Measurements from ENCODE around the gene SLCO1B1.

The SLCO1B1 gene

DNA sequence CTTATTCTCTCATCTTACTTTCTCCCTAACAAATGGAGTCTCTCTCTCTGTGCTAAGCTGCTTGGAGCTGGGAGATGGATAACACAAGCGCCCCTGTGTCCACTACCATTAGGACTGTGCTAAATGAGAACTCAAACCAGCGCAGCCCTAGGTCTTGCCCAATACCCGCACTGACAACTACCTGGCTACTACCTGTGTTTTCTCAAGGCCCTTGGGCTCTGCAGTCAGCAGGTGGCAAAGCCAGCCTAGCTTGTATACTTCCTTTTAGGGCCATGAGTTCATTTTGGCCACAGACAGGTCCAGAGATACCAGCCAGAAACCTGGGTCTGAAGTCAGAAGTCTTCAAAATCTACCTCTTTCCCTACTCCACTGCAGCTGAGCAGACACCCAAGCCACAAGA is 13.0 kb upstream of the SLCO1B1 start:
- Histone ChIP-seq H3K4ac (ENCODE audit: low read depth in 1 of 2, low read length in 2 of 2) (no peak overlapping the region), H3K36me3 (ENCODE audit: control insufficient read depth in 1 of 2, insufficient read depth in 2 of 2, low read depth in 1 of 2, low read length in 2 of 2) (no peaks in the 10 kb centered on the region), H3K9ac (ENCODE audit: low read length) (no peak overlapping the region), H3K4me3 (ENCODE audit: insufficient read depth in 1 of 2, low read depth in 1 of 2, low read length in 2 of 2) (no peak overlapping the region), H4K91ac (ENCODE audit: low read length) (no peak overlapping the region), H2BK15ac (ENCODE audit: low read depth, poor library complexity, severe bottlenecking) (no peak overlapping the region), H2BK12ac (ENCODE audit: low read length in 2 of 2) (no peak overlapping the region), H3K4me2 (ENCODE audit: low read length, poor library complexity, severe bottlenecking) (no peak overlapping the region), H4K8ac (ENCODE audit: low read length) (no peak overlapping the region), H2AK5ac (ENCODE audit: low read length, severe bottlenecking) (peak overlapping the region; percentile 0), H3K23ac (ENCODE audit: low read length in 2 of 2) (no peak overlapping the region), H2AFZ (ENCODE audit: low read depth, low read length) (no peak overlapping the region), H3K18ac (ENCODE audit: low read depth in 1 of 2, low read length in 2 of 2) (no peak overlapping the region), H3K79me1 (replicated peaks; ENCODE audit: low read length, poor library complexity, severe bottlenecking) (no peaks in the 10 kb centered on the region), H3K27me3 (ENCODE audit: control insufficient read depth in 1 of 2, insufficient read depth in 1 of 2, low read length in 2 of 2) (no peaks in the 10 kb centered on the region), H3K9me3 (ENCODE audit: control insufficient read depth, low read length) (peaks cover 15% of the 10 kb centered on the region), H2BK120ac (ENCODE audit: low read depth, low read length) (no peak overlapping the region), H3K4me1 (ENCODE audit: control insufficient read depth, insufficient read depth, low read depth, low read length) (peaks cover 5% of the 10 kb centered on the region), H2BK5ac (ENCODE audit: low read depth, low read length, poor library complexity, severe bottlenecking) (peak overlapping the region; percentile 44), H3K27ac (ENCODE audit: low read length, poor library complexity, severe bottlenecking) (no peak overlapping the region), H3K14ac (ENCODE audit: low read length in 2 of 2) (no peak overlapping the region)
- WGBS, result 76% methylated on average over 3 of the region's 3 CpGs
- no peak for DNase-seq

DNA sequence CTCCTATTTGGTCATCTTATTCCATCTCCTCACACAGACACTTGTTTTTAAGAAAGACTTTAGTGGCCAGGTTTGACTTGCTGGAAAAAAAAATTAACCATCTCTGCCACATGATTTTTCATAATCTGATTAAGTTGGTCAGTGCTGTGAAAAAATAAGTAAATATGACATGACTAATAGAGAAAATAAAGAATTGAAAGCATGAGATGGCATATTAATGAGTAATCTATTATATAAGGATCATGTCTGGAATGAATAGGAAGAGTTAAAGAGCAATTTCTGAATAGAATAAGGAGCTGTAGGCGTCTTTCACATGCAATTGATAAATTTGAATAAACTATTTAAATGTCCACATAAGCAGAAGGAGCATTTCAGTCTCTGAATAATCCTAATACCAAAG is 12.2 kb upstream of the SLCO1B1 start:
- H3K27ac ChIP-seq (ENCODE audit: low read length, poor library complexity, severe bottlenecking), result no peak overlapping the region
- H3K4me3 ChIP-seq (ENCODE audit: insufficient read depth in 1 of 2, low read depth in 1 of 2, low read length in 2 of 2), result no peak overlapping the region
- peaks cover 5% of the 10 kb centered on the region for H3K4me1 ChIP-seq (ENCODE audit: control insufficient read depth, insufficient read depth, low read depth, low read length)
- H2AK5ac ChIP-seq (ENCODE audit: low read length, severe bottlenecking), result no peak overlapping the region
- DNase-seq, result no peak
- no peaks in the 10 kb centered on the region for H3K79me1 ChIP-seq (replicated peaks; ENCODE audit: low read length, poor library complexity, severe bottlenecking)
- H3K23ac ChIP-seq (ENCODE audit: low read length in 2 of 2), result no peak overlapping the region
- H2BK120ac ChIP-seq (ENCODE audit: low read depth, low read length), result no peak overlapping the region
- H3K27me3 ChIP-seq (ENCODE audit: control insufficient read depth in 1 of 2, insufficient read depth in 1 of 2, low read length in 2 of 2), result no peaks in the 10 kb centered on the region
- no peak overlapping the region for H2BK15ac ChIP-seq (ENCODE audit: low read depth, poor library complexity, severe bottlenecking)
- no peak overlapping the region for H2BK12ac ChIP-seq (ENCODE audit: low read length in 2 of 2)
- peaks cover 15% of the 10 kb centered on the region for H3K9me3 ChIP-seq (ENCODE audit: control insufficient read depth, low read length)
- no peaks in the 10 kb centered on the region for H3K36me3 ChIP-seq (ENCODE audit: control insufficient read depth in 1 of 2, insufficient read depth in 2 of 2, low read depth in 1 of 2, low read length in 2 of 2)
- no peak overlapping the region for H3K9ac ChIP-seq (ENCODE audit: low read length)
- H2AFZ ChIP-seq (ENCODE audit: low read depth, low read length), result no peak overlapping the region
- H3K14ac ChIP-seq (ENCODE audit: low read length in 2 of 2), result no peak overlapping the region
- H3K4ac ChIP-seq (ENCODE audit: low read depth in 1 of 2, low read length in 2 of 2), result no peak overlapping the region
- no peak overlapping the region for H4K8ac ChIP-seq (ENCODE audit: low read length)
- H4K91ac ChIP-seq (ENCODE audit: low read length), result no peak overlapping the region
- no peak overlapping the region for H2BK5ac ChIP-seq (ENCODE audit: low read depth, low read length, poor library complexity, severe bottlenecking)
- no peak overlapping the region for H3K18ac ChIP-seq (ENCODE audit: low read depth in 1 of 2, low read length in 2 of 2)
- WGBS, result no CpG with 5 or more reads among the region's 1 CpG
- H3K4me2 ChIP-seq (ENCODE audit: low read length, poor library complexity, severe bottlenecking), result no peak overlapping the region

- H3K27ac ChIP-seq (ENCODE audit: low read length, poor library complexity, severe bottlenecking), result no peak overlapping the region
- H3K79me1 ChIP-seq (replicated peaks; ENCODE audit: low read length, poor library complexity, severe bottlenecking), result no peaks in the 10 kb centered on the region
- no peak overlapping the region for H2BK12ac ChIP-seq (ENCODE audit: low read length in 2 of 2)
Observed at GRCh38 chr12:21129351-21129750, 1.6 kb upstream of the SLCO1B1 start.

DNA sequence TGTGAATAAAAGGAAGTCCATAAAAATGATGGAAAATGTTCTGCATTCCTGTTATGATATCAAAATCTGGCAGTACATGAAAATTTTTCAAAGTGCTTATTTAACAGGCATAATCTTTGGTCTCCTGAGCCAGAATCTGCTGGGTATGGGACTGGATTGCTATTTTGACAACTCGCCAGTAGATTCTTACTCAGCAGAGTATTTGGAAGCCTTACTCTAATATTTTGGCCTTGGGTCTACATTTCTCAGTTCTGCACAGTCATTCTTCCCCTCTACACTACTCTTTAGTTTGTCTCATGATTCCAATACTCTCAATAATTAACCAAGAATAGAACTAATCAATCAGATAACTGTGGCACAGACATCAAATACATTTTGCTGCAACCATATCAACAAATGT is 1.1 kb upstream of the SLCO1B1 start:
- no peaks in the 10 kb centered on the region for H3K27me3 ChIP-seq (ENCODE audit: control insufficient read depth in 1 of 2, insufficient read depth in 1 of 2, low read length in 2 of 2)
- no peak overlapping the region for H3K4me3 ChIP-seq (ENCODE audit: insufficient read depth in 1 of 2, low read depth in 1 of 2, low read length in 2 of 2)
- H3K23ac ChIP-seq (ENCODE audit: low read length in 2 of 2), result no peak overlapping the region
- no peak overlapping the region for H3K18ac ChIP-seq (ENCODE audit: low read depth in 1 of 2, low read length in 2 of 2)
- no peak overlapping the region for H3K4me2 ChIP-seq (ENCODE audit: low read length, poor library complexity, severe bottlenecking)
- H2BK15ac ChIP-seq (ENCODE audit: low read depth, poor library complexity, severe bottlenecking), result no peak overlapping the region
- H2AFZ ChIP-seq (ENCODE audit: low read depth, low read length), result no peak overlapping the region
- no peak overlapping the region for H2BK120ac ChIP-seq (ENCODE audit: low read depth, low read length)
- no peak overlapping the region for H3K27ac ChIP-seq (ENCODE audit: low read length, poor library complexity, severe bottlenecking)
- no peak overlapping the region for H2BK12ac ChIP-seq (ENCODE audit: low read length in 2 of 2)
- H2AK5ac ChIP-seq (ENCODE audit: low read length, severe bottlenecking), result no peak overlapping the region
- H4K91ac ChIP-seq (ENCODE audit: low read length), result no peak overlapping the region
- H4K8ac ChIP-seq (ENCODE audit: low read length), result no peak overlapping the region
- H3K79me1 ChIP-seq (replicated peaks; ENCODE audit: low read length, poor library complexity, severe bottlenecking), result no peaks in the 10 kb centered on the region
- no peak overlapping the region for H3K9ac ChIP-seq (ENCODE audit: low read length)
- no peak for DNase-seq
- H2BK5ac ChIP-seq (ENCODE audit: low read depth, low read length, poor library complexity, severe bottlenecking), result no peak overlapping the region
- WGBS, result 73% methylated on average over 1 of the region's 1 CpG
- H3K4me1 ChIP-seq (ENCODE audit: control insufficient read depth, insufficient read depth, low read depth, low read length), result no peaks in the 10 kb centered on the region
- H3K4ac ChIP-seq (ENCODE audit: low read depth in 1 of 2, low read length in 2 of 2), result no peak overlapping the region
- H3K14ac ChIP-seq (ENCODE audit: low read length in 2 of 2), result no peak overlapping the region
- H3K9me3 ChIP-seq (ENCODE audit: control insufficient read depth, low read length), result no peaks in the 10 kb centered on the region
- H3K36me3 ChIP-seq (ENCODE audit: control insufficient read depth in 1 of 2, insufficient read depth in 2 of 2, low read depth in 1 of 2, low read length in 2 of 2), result no peaks in the 10 kb centered on the region

More at GRCh38 chr12:21129351-21129750, 1.6 kb upstream of the SLCO1B1 start:
- H2AFZ ChIP-seq (ENCODE audit: low read depth, low read length), result no peak overlapping the region
- DNase-seq, result no peak
- no peak overlapping the region for H3K4me3 ChIP-seq (ENCODE audit: insufficient read depth in 1 of 2, low read depth in 1 of 2, low read length in 2 of 2)
- no peak overlapping the region for H2BK5ac ChIP-seq (ENCODE audit: low read depth, low read length, poor library complexity, severe bottlenecking)
- no peak overlapping the region for H2AK5ac ChIP-seq (ENCODE audit: low read length, severe bottlenecking)
- no peaks in the 10 kb centered on the region for H3K4me1 ChIP-seq (ENCODE audit: control insufficient read depth, insufficient read depth, low read depth, low read length)
- 89% methylated on average over 1 of the region's 3 CpGs for WGBS
- H4K91ac ChIP-seq (ENCODE audit: low read length), result no peak overlapping the region
- H3K4ac ChIP-seq (ENCODE audit: low read depth in 1 of 2, low read length in 2 of 2), result no peak overlapping the region
- no peaks in the 10 kb centered on the region for H3K27me3 ChIP-seq (ENCODE audit: control insufficient read depth in 1 of 2, insufficient read depth in 1 of 2, low read length in 2 of 2)
- H3K14ac ChIP-seq (ENCODE audit: low read length in 2 of 2), result no peak overlapping the region
- H2BK15ac ChIP-seq (ENCODE audit: low read depth, poor library complexity, severe bottlenecking), result no peak overlapping the region
- H3K23ac ChIP-seq (ENCODE audit: low read length in 2 of 2), result no peak overlapping the region
- no peaks in the 10 kb centered on the region for H3K9me3 ChIP-seq (ENCODE audit: control insufficient read depth, low read length)
- H2BK120ac ChIP-seq (ENCODE audit: low read depth, low read length), result no peak overlapping the region
- H3K36me3 ChIP-seq (ENCODE audit: control insufficient read depth in 1 of 2, insufficient read depth in 2 of 2, low read depth in 1 of 2, low read length in 2 of 2), result no peaks in the 10 kb centered on the region
- no peak overlapping the region for H3K4me2 ChIP-seq (ENCODE audit: low read length, poor library complexity, severe bottlenecking)
- no peak overlapping the region for H3K9ac ChIP-seq (ENCODE audit: low read length)
- H3K18ac ChIP-seq (ENCODE audit: low read depth in 1 of 2, low read length in 2 of 2), result no peak overlapping the region
- no peak overlapping the region for H4K8ac ChIP-seq (ENCODE audit: low read length)
